PC-3 (cell line): ENCODE data around the gene RARS1. TPM values are rescaled to one million over a fixed set of nuclear protein-coding genes. Genes with fewer than 3 reads are reported as not detected.

Experiments used
- ATAC-seq: fragments of 200-7000 bp; cut with Tn5 transposase; 2 replicates; pipeline ENCODE4 v1.9.1; 2020; ENCODE audit warnings: mild to moderate bottlenecking, moderate library complexity
- BruUV-seq: library from RNA; stranded (reverse); fragments of 400-500 nt; replicated peaks from 2 replicates; lab custom pipeline; 2021; lab: Mats Ljungman, UMichigan
- CTCF ChIA-PET: fragments of 300-600 bp; sonication (Branson Sonifier 250); formaldehyde crosslinking; loops from one replicate; lab custom pipeline; 2022; ENCODE audit warnings: antibody characterized with exemption; lab: Charles Lee
- POLR2A ChIA-PET: fragments of 300-600 bp; sonication (Branson Sonifier 250); formaldehyde crosslinking; loops from one replicate; lab custom pipeline; 2022; ENCODE audit warnings: antibody characterized with exemption; ENCODE audit not compliant: unreplicated experiment; lab: Charles Lee
- DNase-seq: peaks from one replicate; pipeline ENCODE4 v3.0.0-alpha.2; 2015
- H2AFZ ChIP-seq: fragments of 300-600 bp; sonication (generic); 2 replicates; pipeline ENCODE4 v1.6.0; 2016; ENCODE audit warnings: antibody characterized with exemption, low read length
- H3F3A ChIP-seq: fragments of 300-600 bp; sonication (generic); one replicate; pipeline ENCODE4 v1.6.0; 2017; ENCODE audit warnings: antibody characterized with exemption, low read length, control low read depth, mild to moderate bottlenecking; ENCODE audit not compliant: unreplicated experiment
- H3K27ac ChIP-seq: fragments of 300-600 bp; sonication (generic); 2 replicates; pipeline ENCODE4 v1.5.1; 2016; ENCODE audit warnings: mild to moderate bottlenecking, low read length
- H3K27me3 ChIP-seq: fragments of 300-600 bp; sonication (generic); 2 replicates; pipeline ENCODE4 v1.6.1; 2016; ENCODE audit warnings: low read length, mixed read lengths
- H3K36me3 ChIP-seq: fragments of 300-600 bp; sonication (generic); 2 replicates; pipeline ENCODE4 v1.6.1; 2016; ENCODE audit warnings: low read depth, mixed run types, low read length, mixed read lengths
- H3K4me1 ChIP-seq: fragments of 300-600 bp; sonication (generic); 2 replicates; pipeline ENCODE4 v1.5.1; 2016; ENCODE audit warnings: low read length; ENCODE audit not compliant: insufficient read depth
- H3K4me2 ChIP-seq: fragments of 300-600 bp; sonication (generic); 2 replicates; pipeline ENCODE4 v1.6.0; 2016; ENCODE audit warnings: low read length
- H3K4me3 ChIP-seq: fragments of 300-600 bp; sonication (generic); 2 replicates; pipeline ENCODE4 v1.5.1; 2016; ENCODE audit warnings: mild to moderate bottlenecking, low read length, mixed read lengths
- H3K79me2 ChIP-seq: fragments of 300-600 bp; sonication (generic); 2 replicates; pipeline ENCODE4 v1.6.1; 2017; ENCODE audit warnings: low read length, mixed read lengths
- H3K9ac ChIP-seq: fragments of 300-600 bp; sonication (generic); 2 replicates; pipeline ENCODE4 v1.6.0; 2016; ENCODE audit warnings: mild to moderate bottlenecking, low read length
- H3K9me2 ChIP-seq: fragments of 300-600 bp; sonication (generic); replicated peaks from 2 replicates; pipeline ENCODE4 v1.6.1; 2016; ENCODE audit warnings: mixed run types, low read length, mixed read lengths
- H3K9me3 ChIP-seq: fragments of 300-600 bp; sonication (generic); 2 replicates; pipeline ENCODE4 v1.6.1; 2016; ENCODE audit warnings: low read length, mixed read lengths
- H4K20me1 ChIP-seq: fragments of 300-600 bp; sonication (generic); 2 replicates; pipeline ENCODE4 v1.6.1; 2016; ENCODE audit warnings: low read length, mixed read lengths
- CTCF ChIP-seq: fragments of 300-600 bp; sonication (generic); conservative IDR thresholded peaks from 2 replicates; pipeline ENCODE4 v1.5.1; 2017; ENCODE audit warnings: antibody characterized with exemption, low read depth, mild to moderate bottlenecking, low read length
- EZH2 ChIP-seq: fragments of 300-600 bp; sonication (generic); IDR thresholded peaks from one replicate; pipeline ENCODE4 v1.6.1; 2017; ENCODE audit warnings: antibody characterized with exemption, mild to moderate bottlenecking, low read length; ENCODE audit not compliant: unreplicated experiment
- EZH2phosphoT487 ChIP-seq: fragments of 300-600 bp; sonication (generic); IDR thresholded peaks from 2 replicates; pipeline ENCODE4 v1.6.1; 2018; ENCODE audit warnings: mild to moderate bottlenecking, antibody characterized with exemption, low read length, borderline replicate concordance
- intact Hi-C: fragments of 100-400 bp; cut with micrococcal nuclease; formaldehyde crosslinking; loops from 2 replicates; pipeline ENCODE4 v1.9.0; 2023
- total RNA-seq: library from RNA; depleted of rRNA; stranded (reverse); fragments of >200 nt; gene quantifications from 2 replicates; pipeline ENCODE4 v1.2.3, GENCODE V29; 2014

Gene RARS1
- total RNA-seq, 1 experiment from 2014 or later: 78.1 TPM

DNA sequence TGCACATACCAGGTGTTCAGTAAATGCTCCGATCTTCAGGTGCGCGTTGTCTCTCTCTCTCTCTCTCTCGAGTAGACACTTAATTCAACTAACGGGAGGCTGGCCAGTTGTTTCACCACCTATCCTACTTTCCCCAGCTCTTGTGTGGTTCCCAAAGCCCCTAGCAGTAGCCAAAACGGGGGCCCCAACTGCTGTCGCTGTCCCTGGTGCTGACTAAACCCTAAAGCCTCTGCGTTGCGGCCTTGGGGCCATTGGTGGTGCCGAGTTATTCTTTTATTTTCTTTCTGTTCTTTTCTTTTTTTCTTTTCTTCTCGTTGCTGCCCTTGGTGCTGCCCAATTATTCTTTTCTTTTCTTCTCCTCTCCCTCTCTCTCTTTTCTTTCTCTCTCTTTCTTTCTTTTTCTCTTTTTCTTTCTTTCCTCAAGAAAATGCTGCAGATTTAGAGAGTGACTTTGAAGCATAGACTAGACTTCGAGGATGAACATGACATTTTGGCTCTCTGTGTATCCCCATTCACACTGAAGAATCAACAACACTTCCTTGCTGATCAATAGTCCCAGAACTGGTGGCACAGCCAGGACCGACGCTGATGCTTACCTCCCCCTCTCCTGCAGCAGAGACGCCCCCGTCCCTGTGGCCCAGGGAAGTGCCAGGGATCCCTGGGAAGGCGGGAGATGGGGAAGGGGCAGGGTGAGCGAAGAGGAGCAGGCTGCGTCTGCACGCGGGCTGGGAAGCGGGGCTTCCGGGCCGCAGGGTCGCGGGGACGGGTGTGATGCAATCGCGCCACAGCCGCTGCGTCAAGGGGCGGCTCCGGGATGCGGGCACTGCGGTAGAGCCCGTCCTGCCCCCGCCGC lies 42.5 kb downstream of the RARS1 start, which contains the start of gene FBLL1:
TSS of gene FBLL1 (plus strand) at position 785 of the 853 bp plus-strand sequence. CDS start 200 bp downstream, outside the sequence.
- H3K4me3 ChIP-seq: no peak within 1 kb of the TSS
- no peaks in the 10 kb centered on the region for H3K79me2 ChIP-seq
- H3K27me3 ChIP-seq: no peaks in the 10 kb centered on the region
- no peaks in the 10 kb centered on the region for H4K20me1 ChIP-seq
- H3K9me3 ChIP-seq: no peaks in the 10 kb centered on the region
- intact Hi-C loops: no loop called here
- H3K9me2 ChIP-seq: no peaks in the 10 kb centered on the region
- CTCF ChIA-PET: no interaction called here
- ATAC-seq: no peak
- no peak within 1 kb of the TSS for H3K4me2 ChIP-seq
- no peak within 1 kb of the TSS for H2AFZ ChIP-seq
- H3K4me1 ChIP-seq: no peaks in the 10 kb centered on the region
- no peaks in the 10 kb centered on the region for H3K36me3 ChIP-seq
- BruUV-seq: no TSS peak
- TF ChIP-seq EZH2: no peak
- TF ChIP-seq EZH2phosphoT487: no peak
- TF ChIP-seq CTCF: no peak
- no peak for DNase-seq
- POLR2A ChIA-PET: no interaction called here
- H3K9ac ChIP-seq: no peak within 1 kb of the TSS
- H3F3A ChIP-seq: no peaks in the 10 kb centered on the region
- no peak within 1 kb of the TSS for H3K27ac ChIP-seq

DNA sequence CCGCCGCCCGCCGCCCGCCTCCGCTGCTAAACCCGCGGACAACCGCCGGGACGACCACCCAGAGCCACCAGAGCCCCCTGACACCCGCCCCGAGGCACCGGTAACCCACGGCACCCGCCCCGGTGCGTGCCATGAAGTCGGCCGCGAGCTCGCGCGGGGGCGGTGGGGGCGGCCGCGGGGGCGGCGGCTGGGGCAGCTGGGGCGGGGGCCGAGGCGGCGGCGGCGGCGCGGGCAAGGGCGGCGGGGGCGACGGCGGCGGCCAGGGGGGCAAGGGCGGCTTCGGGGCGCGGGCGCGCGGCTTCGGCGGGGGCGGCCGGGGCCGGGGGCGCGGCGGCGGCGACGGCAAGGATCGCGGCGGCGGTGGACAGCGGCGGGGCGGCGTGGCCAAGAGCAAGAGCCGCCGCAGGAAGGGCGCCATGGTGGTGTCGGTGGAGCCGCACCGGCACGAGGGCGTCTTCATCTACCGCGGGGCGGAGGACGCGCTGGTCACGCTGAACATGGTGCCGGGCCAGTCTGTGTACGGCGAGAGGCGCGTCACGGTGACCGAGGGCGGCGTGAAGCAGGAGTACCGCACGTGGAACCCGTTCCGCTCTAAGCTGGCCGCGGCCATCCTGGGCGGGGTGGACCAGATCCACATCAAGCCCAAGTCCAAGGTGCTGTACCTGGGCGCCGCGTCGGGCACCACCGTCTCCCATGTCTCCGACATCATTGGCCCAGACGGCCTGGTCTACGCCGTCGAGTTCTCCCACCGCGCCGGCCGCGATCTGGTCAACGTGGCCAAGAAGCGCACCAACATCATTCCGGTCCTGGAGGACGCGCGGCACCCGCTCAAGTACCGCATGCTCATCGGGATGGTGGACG lies 43.3 kb downstream of the RARS1 start:
- Histone ChIP-seq H3K36me3 (no peaks in the 10 kb centered on the region), H3K4me3 (no peak overlapping the region), H3K9me3 (no peaks in the 10 kb centered on the region), H3K4me1 (no peaks in the 10 kb centered on the region), H2AFZ (no peak overlapping the region), H3K9ac (no peak overlapping the region), H3K27ac (no peak overlapping the region), H3K9me2 (no peaks in the 10 kb centered on the region), H3F3A (no peaks in the 10 kb centered on the region), H4K20me1 (no peaks in the 10 kb centered on the region), H3K4me2 (no peak overlapping the region), H3K79me2 (no peaks in the 10 kb centered on the region), H3K27me3 (no peaks in the 10 kb centered on the region)
- ChIA-PET POLR2A (no interaction called here), CTCF (no interaction called here)
- no peak for ATAC-seq
- no peak for TF ChIP-seq EZH2
- no peak for TF ChIP-seq CTCF
- TF ChIP-seq EZH2phosphoT487: no peak
- no TSS peak for BruUV-seq
- intact Hi-C loops: no loop called here
- no peak for DNase-seq
